NCI-H146 (cell line): Measurements from ENCODE around the gene HIPK1.
"Not testable (repeated sequence)": the region's sequence is repeated elsewhere in the genome, so short reads cannot be mapped to it uniquely, and the experiment has no call there.

Experiments used
- DNase-seq: peaks from one replicate; lab custom pipeline; 2025; lab: John Stamatoyannopoulos, UW

Gene HIPK1

DNA sequence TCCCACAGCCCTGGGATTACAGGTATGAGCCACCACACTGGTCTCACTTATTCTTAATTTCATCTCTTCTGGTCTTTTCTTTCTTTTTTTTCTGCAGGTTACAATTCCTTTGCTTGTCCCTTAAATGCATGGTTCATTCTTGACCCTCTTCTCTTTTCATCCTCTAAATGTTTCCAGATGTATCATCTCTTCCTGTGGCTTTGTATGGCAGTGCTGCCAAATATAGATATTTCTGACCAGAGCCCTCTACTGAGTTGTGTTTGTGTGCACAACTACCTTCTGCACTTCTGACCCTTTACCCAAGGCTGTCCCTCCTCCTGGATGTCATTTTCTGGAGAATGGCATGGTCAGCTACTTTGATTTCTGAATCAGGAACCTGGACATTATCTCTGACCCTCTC, 82.7 kb downstream of the HIPK1 start:
- DNase-seq, result no peak

- DNase-seq, result peak; percentile 7
Measured at GRCh38 chr1:114015075-114015474, 86.0 kb downstream of the HIPK1 start.

- DNase-seq, result not testable (repeated sequence)
Measured at GRCh38 chr1:114019724-114020123, 90.6 kb downstream of the HIPK1 start.

GRCh38 chr1:114021665-114022099, 92.6 kb downstream of the HIPK1 start:
- DNase-seq, result peak; percentile 68

DNA sequence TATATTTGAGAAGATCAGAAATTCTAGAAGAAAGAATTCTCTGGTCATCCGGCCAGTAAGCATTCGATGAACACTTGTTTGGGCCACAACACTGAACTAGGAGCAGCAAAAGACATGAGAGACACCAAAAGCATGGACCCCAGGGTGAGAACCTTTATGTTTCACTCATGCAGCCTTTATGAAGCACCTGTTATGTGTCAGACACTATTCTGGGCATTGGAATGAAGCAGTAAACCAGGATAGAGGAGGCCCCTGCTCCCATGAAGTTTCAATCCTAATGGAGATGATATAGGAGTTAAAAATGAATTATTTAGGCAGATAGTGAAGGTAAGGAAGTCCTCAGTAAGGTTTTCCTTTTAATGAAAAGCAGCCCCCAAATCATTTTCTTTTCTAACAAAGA, 93.8 kb downstream of the HIPK1 start:
- no peak for DNase-seq

- peak; percentile 50 for DNase-seq
Measured at GRCh38 chr1:114023377-114023776, 94.3 kb downstream of the HIPK1 start.

GRCh38 chr1:114024049-114024448, 94.9 kb downstream of the HIPK1 start:
- DNase-seq, result peak; percentile 39

- DNase-seq, result no peak
Measured at GRCh38 chr1:114025609-114026401, 96.7 kb downstream of the HIPK1 start.

DNA sequence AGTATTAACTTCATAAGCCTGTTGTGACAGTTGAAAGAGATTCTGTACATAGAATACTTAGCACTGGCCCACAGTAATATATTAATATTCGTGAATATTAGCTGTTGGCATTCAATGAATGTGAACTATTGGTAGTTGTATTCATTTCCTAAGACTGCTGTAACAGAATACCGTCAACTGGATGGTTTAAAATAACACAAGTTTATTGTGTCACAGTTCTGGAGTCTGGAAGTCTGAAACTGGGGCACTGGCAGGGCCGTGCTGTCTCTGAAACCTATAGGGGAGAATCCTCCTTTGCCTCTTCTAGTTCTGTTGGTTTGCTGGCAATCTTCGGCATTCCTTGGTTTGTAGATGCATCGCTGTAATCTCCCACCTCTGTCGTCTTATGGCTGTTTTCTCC, 97.7 kb downstream of the HIPK1 start:
- DNase-seq, result no peak
